Measurements from ENCODE around the gene OLA1. TPM values are rescaled to one million over a fixed set of nuclear protein-coding genes. Genes with fewer than 3 reads are reported as not detected.
A peak's percentile ranks its signal among the peaks of the same experiment; 100 is the strongest.

Gene OLA1
- total and polyA plus RNA-seq, 2 of the 13 experiments (the other 11 are each of a cell fraction or from before 2014, with no cell fraction given): 153 to 241 TPM

DNA sequence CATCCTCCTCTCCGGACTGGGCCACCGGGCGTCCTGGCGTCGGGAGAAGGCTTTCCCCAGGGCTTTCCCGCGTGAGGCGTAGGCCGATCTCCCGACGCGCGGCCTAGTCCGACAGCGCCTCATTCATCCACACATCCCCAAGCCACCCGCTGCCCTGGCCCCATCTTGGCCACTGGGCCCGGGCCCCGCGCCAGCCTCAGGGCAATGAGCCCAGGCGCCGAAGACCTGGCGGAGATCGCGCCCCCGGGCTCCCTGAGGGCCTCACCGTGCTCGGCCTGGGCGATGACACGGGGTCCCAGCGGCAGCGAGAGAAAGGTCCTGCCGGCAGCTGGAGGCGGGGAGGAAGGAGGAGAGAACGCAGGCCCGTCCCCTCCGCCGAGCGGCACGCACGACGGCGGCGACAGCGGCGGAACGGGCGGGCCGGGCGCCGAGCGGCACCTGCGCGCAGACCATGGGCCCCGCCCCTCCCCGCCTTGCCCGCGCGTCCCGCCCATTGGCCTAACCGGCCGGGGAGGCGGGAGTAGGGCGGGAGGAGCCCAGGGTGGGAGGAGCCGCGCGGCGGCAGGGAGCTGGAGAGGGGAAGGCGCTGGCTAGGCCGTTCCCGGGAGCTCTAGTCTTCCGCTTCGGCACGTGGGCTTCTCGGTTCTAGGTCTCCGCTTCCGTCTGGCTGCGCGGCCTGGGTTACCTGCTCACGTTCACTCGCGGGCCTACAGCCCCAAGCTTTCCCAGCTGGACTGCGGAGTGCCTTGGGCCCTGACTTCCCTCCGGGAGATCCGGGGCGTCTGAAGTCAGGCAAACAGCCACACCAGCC lies at the start of gene OLA1 (continued):
- TF ChIP-seq, protein P1, sequence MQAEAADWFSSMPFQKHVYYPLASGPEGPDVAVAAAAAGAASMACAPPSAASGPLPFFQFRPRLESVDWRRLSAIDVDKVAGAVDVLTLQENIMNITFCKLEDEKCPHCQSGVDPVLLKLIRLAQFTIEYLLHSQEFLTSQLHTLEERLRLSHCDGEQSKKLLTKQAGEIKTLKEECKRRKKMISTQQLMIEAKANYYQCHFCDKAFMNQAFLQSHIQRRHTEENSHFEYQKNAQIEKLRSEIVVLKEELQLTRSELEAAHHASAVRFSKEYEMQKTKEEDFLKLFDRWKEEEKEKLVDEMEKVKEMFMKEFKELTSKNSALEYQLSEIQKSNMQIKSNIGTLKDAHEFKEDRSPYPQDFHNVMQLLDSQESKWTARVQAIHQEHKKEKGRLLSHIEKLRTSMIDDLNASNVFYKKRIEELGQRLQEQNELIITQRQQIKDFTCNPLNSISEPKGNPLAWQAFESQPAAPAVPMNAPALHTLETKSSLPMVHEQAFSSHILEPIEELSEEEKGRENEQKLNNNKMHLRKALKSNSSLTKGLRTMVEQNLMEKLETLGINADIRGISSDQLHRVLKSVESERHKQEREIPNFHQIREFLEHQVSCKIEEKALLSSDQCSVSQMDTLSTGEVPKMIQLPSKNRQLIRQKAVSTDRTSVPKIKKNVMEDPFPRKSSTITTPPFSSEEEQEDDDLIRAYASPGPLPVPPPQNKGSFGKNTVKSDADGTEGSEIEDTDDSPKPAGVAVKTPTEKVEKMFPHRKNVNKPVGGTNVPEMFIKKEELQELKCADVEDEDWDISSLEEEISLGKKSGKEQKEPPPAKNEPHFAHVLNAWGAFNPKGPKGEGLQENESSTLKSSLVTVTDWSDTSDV (CRISPR knock-in tag; IDR thresholded peaks at IDR 0.05): peak; percentile 77
- TF ChIP-seq, protein P2, sequence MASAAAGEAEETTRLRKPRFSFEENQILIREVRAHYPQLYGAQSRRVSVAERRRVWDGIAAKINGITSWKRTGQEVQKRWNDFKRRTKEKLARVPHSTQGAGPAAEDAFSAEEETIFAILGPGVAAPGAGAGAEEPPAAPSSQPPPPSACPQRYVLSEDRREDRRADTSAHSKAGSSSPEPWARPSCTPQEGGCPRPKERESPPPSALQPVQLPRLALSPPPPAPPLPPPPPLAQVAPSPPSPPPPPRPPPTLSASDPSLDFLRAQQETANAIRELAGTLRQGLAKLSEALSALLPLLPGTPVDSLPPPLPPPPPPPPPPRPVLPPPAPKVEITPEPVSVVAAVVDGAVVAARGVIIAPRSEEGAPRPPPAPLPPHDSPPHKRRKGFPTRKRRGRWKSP (CRISPR knock-in tag; IDR thresholded peaks at IDR 0.05): peak; percentile 83
- TF ChIP-seq STAT5B (CRISPR knock-in tag; IDR thresholded peaks at IDR 0.05) (no peak), FOSL2 (CRISPR knock-in tag; IDR thresholded peaks at IDR 0.05) (no peak), FOXJ3 (CRISPR knock-in tag; IDR thresholded peaks at IDR 0.05; ENCODE audit: borderline replicate concordance) (no peak; the same call in 1 of the 2 replicates), ZNF749 (CRISPR knock-in tag; IDR thresholded peaks at IDR 0.05; ENCODE audit: borderline replicate concordance) (peak; percentile 92), ZNF709 (CRISPR knock-in tag; IDR thresholded peaks at IDR 0.05) (peak; percentile 95), PHF21A (CRISPR knock-in tag; IDR thresholded peaks at IDR 0.05) (peak; percentile 77), HNRNPL (IDR thresholded peaks at IDR 0.05; ENCODE audit: low read depth, low read length) (no peak), ZNF773 (CRISPR knock-in tag; IDR thresholded peaks at IDR 0.05; ENCODE audit: borderline replicate concordance) (peak; percentile 92), NFE2 (CRISPR knock-in tag; IDR thresholded peaks at IDR 0.05) (no peak), SMARCC2 (IDR thresholded peaks at IDR 0.05) (no peak), PPARG (CRISPR knock-in tag; conservative IDR thresholded peaks at IDR 0.05) (no peak), NFIB (CRISPR knock-in tag; IDR thresholded peaks at IDR 0.05; ENCODE audit: borderline replicate concordance) (no peak), NR3C1 (CRISPR knock-in tag; IDR thresholded peaks at IDR 0.05) (0 out of 2 replicates have a peak, but pooled peaks have one; percentile 80), MTA1 (CRISPR knock-in tag; IDR thresholded peaks at IDR 0.05; ENCODE audit: borderline replicate concordance) (0 out of 2 replicates have a peak, but pooled peaks have one; percentile 37), ADNP (CRISPR knock-in tag; IDR thresholded peaks at IDR 0.05) (no peak), ZFY (CRISPR knock-in tag; IDR thresholded peaks at IDR 0.05) (peak; percentile 100), MAFG (CRISPR knock-in tag; IDR thresholded peaks at IDR 0.05) (peak; percentile 76), NR2F6 (IDR thresholded peaks at IDR 0.05) (no peak; the same call in 1 of the 2 replicates), NR2F6 (CRISPR knock-in tag; IDR thresholded peaks at IDR 0.05) (0 out of 2 replicates have a peak, but pooled peaks have one; percentile 12), KDM5B (CRISPR knock-in tag; IDR thresholded peaks at IDR 0.05; ENCODE audit: borderline replicate concordance) (peak; percentile 91; the same call in 1 of the 2 replicates), IKZF4 (CRISPR knock-in tag; IDR thresholded peaks at IDR 0.05; ENCODE audit: borderline replicate concordance, low read depth, not compliant biosample characterization) (no peak), PHF8 (CRISPR knock-in tag; IDR thresholded peaks at IDR 0.05) (peak; percentile 100), ZFYVE20 (CRISPR knock-in tag; IDR thresholded peaks at IDR 0.05; ENCODE audit: borderline replicate concordance, low read depth) (no peak; the same call in 1 of the 2 replicates)
- TF ChIP-seq, protein P3, sequence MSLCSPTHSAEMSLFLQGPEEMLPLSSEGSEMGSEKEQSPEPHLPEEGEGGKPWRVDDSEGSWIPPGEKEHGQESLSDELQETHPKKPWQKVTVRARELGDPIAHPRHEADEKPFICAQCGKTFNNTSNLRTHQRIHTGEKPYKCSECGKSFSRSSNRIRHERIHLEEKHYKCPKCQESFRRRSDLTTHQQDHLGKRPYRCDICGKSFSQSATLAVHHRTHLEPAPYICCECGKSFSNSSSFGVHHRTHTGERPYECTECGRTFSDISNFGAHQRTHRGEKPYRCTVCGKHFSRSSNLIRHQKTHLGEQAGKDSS (CRISPR knock-in tag; IDR thresholded peaks at IDR 0.05; ENCODE audit: borderline replicate concordance, low read depth): peak; percentile 89

Data from HepG2 (cell line).